AG04450 (cell line): ENCODE measurements around the gene INO80C. TPM values are rescaled to one million over a fixed set of nuclear protein-coding genes. Genes with fewer than 3 reads are reported as not detected.
"Not testable (repeated sequence)": the region's sequence is repeated elsewhere in the genome, so short reads cannot be mapped to it uniquely, and the experiment has no call there.

Experiments
- CTCF ChIA-PET: fragments of 300-600, 350-600 bp; formaldehyde crosslinking; extraction: SDS; loops from one replicate; lab custom pipeline; 2022; ENCODE audit warnings: antibody characterized with exemption, inconsistent platforms; lab: Charles Lee
- POLR2A ChIA-PET: fragments of 350-600 bp; formaldehyde crosslinking; extraction: SDS; loops from one replicate; lab custom pipeline; 2021; ENCODE audit warnings: antibody characterized with exemption, inconsistent platforms; lab: Yijun Ruan, JAX
- DNase-seq: peaks from one replicate; pipeline ENCODE4 v3.0.0-alpha.2; 2011; ENCODE audit warnings: low read depth, low spot score
- H3K27ac ChIP-seq: one replicate; pipeline ENCODE4 v1.5.1; 2012; ENCODE audit warnings: low read depth, low read length, control low read depth
- H3K27me3 ChIP-seq: one replicate; pipeline ENCODE4 v1.6.0; 2012; ENCODE audit warnings: low read length; ENCODE audit not compliant: control insufficient read depth, insufficient read depth
- H3K4me3 ChIP-seq: 2 replicates; pipeline ENCODE4 v1.5.1; 2011; ENCODE audit warnings: mild to moderate bottlenecking, low read depth, low read length, control low read depth
- H3K9me3 ChIP-seq: 2 replicates; pipeline ENCODE4 v1.5.1; 2012; ENCODE audit warnings: low read length; ENCODE audit not compliant: control insufficient read depth, insufficient read depth
- polyA plus RNA-seq: library from polyadenylated mRNA; depleted of rRNA; stranded (reverse); fragments of >200 nt; gene quantifications from 2 replicates; pipeline ENCODE4 v1.2.3, GENCODE V29; 2011
- TF ChIP-seq, protein P1 (sequence below): IDR thresholded peaks from 2 replicates; pipeline ENCODE4 v1.5.1; 2011; ENCODE audit warnings: low read depth, low read length, control low read depth, inconsistent platforms

Gene INO80C
- polyA plus RNA-seq, 1 experiment = 13.2 TPM

DNA sequence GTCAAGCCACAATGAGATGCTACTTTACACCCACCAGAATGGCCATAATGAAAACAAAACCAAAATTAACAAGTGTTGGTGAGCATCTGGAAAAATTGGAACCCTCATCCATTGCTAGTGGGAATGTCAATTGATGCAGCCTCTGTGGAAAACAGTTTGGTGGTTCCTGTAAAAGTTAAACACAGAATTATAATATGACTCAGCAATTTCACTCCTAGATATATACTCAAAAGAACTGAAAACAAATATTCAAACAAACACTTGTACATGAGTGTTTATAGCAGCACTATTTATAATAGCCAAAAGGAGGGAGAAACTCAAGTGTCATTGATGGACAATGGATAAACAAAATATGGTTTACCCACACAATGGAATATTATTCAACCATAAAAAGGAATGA, 43.0 kb downstream of the INO80C start:
- DNase-seq = no peak
- Histone ChIP-seq H3K27me3 (no peaks in the 10 kb centered on the region), H3K27ac (no peak overlapping the region), H3K9me3 (no peaks in the 10 kb centered on the region), H3K4me3 (no peak overlapping the region)
- TF ChIP-seq, protein P1, sequence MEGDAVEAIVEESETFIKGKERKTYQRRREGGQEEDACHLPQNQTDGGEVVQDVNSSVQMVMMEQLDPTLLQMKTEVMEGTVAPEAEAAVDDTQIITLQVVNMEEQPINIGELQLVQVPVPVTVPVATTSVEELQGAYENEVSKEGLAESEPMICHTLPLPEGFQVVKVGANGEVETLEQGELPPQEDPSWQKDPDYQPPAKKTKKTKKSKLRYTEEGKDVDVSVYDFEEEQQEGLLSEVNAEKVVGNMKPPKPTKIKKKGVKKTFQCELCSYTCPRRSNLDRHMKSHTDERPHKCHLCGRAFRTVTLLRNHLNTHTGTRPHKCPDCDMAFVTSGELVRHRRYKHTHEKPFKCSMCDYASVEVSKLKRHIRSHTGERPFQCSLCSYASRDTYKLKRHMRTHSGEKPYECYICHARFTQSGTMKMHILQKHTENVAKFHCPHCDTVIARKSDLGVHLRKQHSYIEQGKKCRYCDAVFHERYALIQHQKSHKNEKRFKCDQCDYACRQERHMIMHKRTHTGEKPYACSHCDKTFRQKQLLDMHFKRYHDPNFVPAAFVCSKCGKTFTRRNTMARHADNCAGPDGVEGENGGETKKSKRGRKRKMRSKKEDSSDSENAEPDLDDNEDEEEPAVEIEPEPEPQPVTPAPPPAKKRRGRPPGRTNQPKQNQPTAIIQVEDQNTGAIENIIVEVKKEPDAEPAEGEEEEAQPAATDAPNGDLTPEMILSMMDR = no peak
- ChIA-PET CTCF (no interaction called here), POLR2A (no interaction called here)

DNA sequence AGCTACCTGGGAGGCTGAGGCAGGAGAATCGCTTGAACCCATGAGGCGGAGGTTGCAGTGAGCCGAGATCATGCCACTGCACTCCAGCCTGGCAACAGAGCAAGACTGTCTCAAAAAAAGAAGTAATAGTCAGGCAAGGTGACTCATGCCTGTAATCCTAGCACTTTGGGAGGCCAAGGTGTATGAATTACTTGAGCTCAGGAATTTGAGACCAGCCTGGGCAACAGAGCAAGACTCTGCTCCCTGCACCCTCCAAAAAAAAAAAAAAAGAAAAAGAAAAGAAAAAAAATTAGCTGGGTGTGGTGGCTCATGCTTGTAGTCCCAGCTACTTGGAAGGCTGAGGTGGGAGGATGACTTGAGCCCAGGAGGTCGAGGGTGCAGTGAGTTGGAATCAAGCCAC, 44.7 kb downstream of the INO80C start:
- H3K27ac ChIP-seq, H3K9me3 ChIP-seq, POLR2A ChIA-PET, H3K4me3 ChIP-seq, H3K27me3 ChIP-seq, CTCF ChIA-PET, DNase-seq: not testable (repeated sequence)

DNA sequence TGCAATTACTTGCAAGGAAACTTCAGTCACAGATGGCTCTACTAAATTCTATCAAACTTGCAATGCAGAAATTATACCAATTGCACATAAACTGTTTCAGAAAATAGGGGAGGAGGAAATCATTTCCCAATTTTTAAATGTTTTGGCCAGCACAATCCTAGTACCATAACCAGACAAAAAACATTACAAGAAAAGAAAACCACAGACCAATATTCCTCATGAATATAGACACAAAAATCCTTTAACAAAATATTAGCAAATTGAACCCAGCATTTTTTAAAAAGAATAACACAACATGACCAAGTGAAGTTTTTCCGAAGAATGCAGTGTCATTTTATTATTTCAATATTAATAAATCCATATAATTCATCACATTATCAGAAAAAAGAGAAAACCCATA, 45.8 kb downstream of the INO80C start:
- POLR2A ChIA-PET = no interaction called here
- no peak for DNase-seq
- CTCF ChIA-PET = no interaction called here
- Histone ChIP-seq H3K27me3 (no peaks in the 10 kb centered on the region), H3K4me3 (no peak overlapping the region), H3K9me3 (no peaks in the 10 kb centered on the region), H3K27ac (no peak overlapping the region)
- TF ChIP-seq, protein P1 = no peak

DNA sequence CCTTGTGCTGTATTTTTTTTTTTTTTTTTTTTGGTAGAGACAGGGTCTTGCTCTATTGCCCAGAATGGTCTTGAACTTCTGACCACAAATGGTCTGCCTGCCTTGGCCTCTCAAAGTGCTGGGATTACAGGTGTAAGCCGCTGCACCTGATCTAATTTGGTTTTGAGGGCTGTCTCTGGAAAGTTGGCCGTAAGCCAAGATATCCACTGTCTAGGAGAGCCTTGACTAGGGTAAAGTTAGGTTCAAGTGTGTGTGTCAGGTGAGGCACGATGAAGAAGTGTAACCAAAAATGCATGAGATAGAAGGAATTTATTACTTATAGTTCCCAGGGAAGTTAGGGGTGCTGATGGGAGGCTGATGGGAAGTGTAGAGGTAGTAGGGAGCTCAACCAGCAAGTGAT, 46.7 kb downstream of the INO80C start:
- CTCF ChIA-PET = no interaction called here

DNA sequence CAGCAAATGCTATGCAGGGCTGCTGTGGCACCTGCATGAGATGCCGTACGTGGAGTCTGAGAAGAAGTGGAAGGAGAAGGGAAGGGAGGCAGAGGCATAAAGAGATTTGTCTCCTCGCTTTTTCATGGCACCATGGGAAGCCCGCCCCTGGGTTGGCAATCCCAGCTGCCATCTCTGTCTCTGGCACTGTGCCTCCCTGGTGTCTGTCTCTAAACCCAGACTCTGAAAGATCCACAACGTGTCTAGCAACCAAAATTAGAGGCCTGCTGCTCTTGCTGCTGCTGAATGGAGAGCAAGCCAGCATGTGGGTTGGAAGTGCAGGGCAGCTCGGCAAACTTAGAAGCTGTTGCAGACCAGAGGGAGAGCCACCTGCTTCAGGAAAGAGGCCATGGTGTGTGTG, 53.1 kb downstream of the INO80C start:
- no peak for DNase-seq
- H3K27ac ChIP-seq = no peak overlapping the region
- H3K4me3 ChIP-seq = no peak overlapping the region
- peaks cover 2% of the 10 kb centered on the region for H3K27me3 ChIP-seq
- ChIA-PET CTCF (no interaction called here), POLR2A (interaction anchor here (0.6 kb wide), 1 partner anchor 57 kb away, joined by 3 read pairs; no protein-coding TSS in a partner anchor)
- H3K9me3 ChIP-seq = no peaks in the 10 kb centered on the region
- TF ChIP-seq, protein P1 = no peak

More for the DNA sequence above, 46.7 kb downstream of the INO80C start:
- POLR2A ChIA-PET = no interaction called here
- Histone ChIP-seq H3K27ac (no peak overlapping the region), H3K9me3 (no peaks in the 10 kb centered on the region), H3K4me3 (no peak overlapping the region), H3K27me3 (no peaks in the 10 kb centered on the region)
- TF ChIP-seq, protein P1 = no peak
- no peak for DNase-seq

DNA sequence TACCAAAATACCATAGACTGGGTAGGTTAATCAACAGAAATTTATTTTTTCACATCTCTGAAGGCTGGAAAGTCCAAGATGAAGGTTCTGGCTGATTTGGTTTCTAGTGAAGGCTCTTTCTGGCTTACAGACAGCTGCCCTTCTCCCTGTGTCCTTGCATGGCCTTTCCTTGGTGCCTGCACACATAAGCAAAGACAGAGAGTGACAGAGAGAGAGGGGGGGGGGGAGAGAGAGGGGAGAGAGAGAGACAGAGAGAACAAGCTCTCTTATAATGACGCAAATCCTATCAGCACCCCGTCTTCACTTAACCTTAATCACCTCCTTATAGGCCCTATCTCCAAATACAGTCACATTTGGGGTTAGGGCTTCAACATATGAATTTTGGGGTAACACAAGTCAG, 53.9 kb downstream of the INO80C start:
- no peak for DNase-seq
- ChIA-PET POLR2A (no interaction called here), CTCF (no interaction called here)
- Histone ChIP-seq H3K4me3 (no peak overlapping the region), H3K27ac (no peak overlapping the region), H3K27me3 (peaks cover 2% of the 10 kb centered on the region), H3K9me3 (no peaks in the 10 kb centered on the region)
- TF ChIP-seq, protein P1 = no peak
